Ectodermal cell (in vitro differentiated cells): ENCODE measurements around the gene WASHC4.

ENCODE experiments used
- H3K27ac ChIP-seq: 2 replicates; pipeline ENCODE4 v1.7.0; 2013; ENCODE audit warnings: mild to moderate bottlenecking, low read depth, low read length; ENCODE audit not compliant: insufficient read depth, poor library complexity, severe bottlenecking
- H3K27me3 ChIP-seq: 2 replicates; pipeline ENCODE4 v1.7.0; 2013; ENCODE audit warnings: mild to moderate bottlenecking, low read length; ENCODE audit not compliant: insufficient read depth, control insufficient read depth, poor library complexity, severe bottlenecking
- H3K36me3 ChIP-seq: one replicate; pipeline ENCODE4 v1.7.0; 2013; ENCODE audit warnings: low read length; ENCODE audit not compliant: control insufficient read depth, insufficient read depth
- H3K4me1 ChIP-seq: one replicate; pipeline ENCODE4 v1.7.0; 2013; ENCODE audit warnings: low read length; ENCODE audit not compliant: control insufficient read depth, insufficient read depth
- H3K4me3 ChIP-seq: 2 replicates; pipeline ENCODE4 v1.7.0; 2013; ENCODE audit warnings: low read depth, low read length, control low read depth; ENCODE audit not compliant: insufficient read depth
- H3K9me3 ChIP-seq: 2 replicates; pipeline ENCODE4 v1.7.0; 2013; ENCODE audit warnings: mild to moderate bottlenecking, low read length, moderate library complexity; ENCODE audit not compliant: control insufficient read depth
- WGBS, 2 experiments: methylation state at CpG; one replicate each; pipeline ENCODE4 v1.1.7; 2013; ENCODE audit warnings: missing lambda C conversion rate in 2 of 2; 5-methylcytosine and 5-hydroxymethylcytosine counted together

Gene WASHC4

DNA sequence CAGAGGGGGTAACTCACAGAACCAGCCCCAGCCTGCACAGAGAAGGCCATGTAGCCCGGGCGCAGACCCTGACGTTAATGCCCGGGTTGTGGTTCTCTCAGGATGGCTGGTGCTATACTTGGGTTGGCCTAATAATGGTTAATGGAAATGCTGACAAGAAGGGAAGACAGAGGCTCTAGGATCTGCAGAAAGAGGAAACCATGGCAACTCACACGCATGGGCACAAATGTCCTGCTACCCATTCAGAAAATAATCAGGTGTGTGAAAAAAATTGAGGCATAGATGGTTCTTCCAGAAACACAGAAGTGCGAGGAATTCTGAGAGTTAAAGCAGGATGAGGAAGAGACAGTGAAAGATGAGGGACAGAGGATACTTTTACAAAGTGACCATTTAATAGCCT is 94.7 kb downstream of the WASHC4 start:
- no peaks in the 10 kb centered on the region for H3K27me3 ChIP-seq
- H3K4me1 ChIP-seq: no peaks in the 10 kb centered on the region
- WGBS, 2 experiments: 94 to 97% methylated on average over 6 of the region's 6 CpGs
- H3K4me3 ChIP-seq: no peak overlapping the region
- no peaks in the 10 kb centered on the region for H3K9me3 ChIP-seq
- peaks cover 23% of the 10 kb centered on the region for H3K36me3 ChIP-seq
- H3K27ac ChIP-seq: no peak overlapping the region

DNA sequence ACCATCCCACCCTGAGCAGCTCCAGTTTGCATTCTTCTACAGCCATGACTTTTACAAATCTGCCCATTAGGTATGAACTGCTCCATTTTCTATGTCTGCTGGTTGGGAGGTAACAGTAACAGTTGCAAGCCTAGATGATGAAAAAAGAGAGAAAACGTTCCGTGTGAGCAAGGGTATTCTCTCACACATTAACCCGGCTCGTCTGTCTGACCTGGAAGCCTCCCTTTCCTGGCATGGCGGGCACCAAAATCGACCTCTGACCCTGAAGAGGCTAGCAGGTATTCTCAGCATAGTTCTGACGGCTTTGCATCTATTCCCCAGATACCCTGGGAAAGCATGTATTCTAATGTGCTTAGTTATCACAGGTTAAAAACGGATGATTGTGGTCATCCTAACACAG is 96.6 kb downstream of the WASHC4 start:
- no peaks in the 10 kb centered on the region for H3K27me3 ChIP-seq
- peaks cover 16% of the 10 kb centered on the region for H3K36me3 ChIP-seq
- no peaks in the 10 kb centered on the region for H3K9me3 ChIP-seq
- H3K4me3 ChIP-seq: no peak overlapping the region
- no peaks in the 10 kb centered on the region for H3K4me1 ChIP-seq
- WGBS, 2 experiments: 93 to 94% methylated on average over 8 of the region's 8 CpGs
- H3K27ac ChIP-seq: no peak overlapping the region

DNA sequence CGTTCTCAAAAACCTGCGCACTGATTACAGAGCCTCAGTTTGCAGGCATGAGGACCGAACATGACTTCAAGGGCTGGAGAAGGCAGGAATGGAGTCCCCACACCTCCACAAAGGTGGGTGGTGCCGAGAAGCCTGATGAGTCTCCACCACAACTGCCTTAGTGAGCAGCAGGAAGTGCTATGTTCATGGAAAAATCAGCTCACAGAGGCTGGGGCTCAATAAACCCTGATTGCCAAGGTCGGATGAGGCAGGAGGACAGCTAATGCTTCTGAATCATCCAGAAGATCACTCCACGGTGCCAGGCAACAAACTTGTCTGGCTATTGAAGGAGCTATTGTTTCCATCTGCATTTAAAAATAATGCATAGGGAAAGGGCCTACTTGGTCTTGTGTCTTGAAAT is 97.4 kb downstream of the WASHC4 start:
- WGBS, 2 experiments: 90 to 95% methylated on average over 6 of the region's 6 CpGs
- H3K27me3 ChIP-seq: no peaks in the 10 kb centered on the region
- H3K27ac ChIP-seq: no peak overlapping the region
- no peak overlapping the region for H3K4me3 ChIP-seq
- H3K4me1 ChIP-seq: no peaks in the 10 kb centered on the region
- peaks cover 16% of the 10 kb centered on the region for H3K36me3 ChIP-seq
- no peaks in the 10 kb centered on the region for H3K9me3 ChIP-seq

DNA sequence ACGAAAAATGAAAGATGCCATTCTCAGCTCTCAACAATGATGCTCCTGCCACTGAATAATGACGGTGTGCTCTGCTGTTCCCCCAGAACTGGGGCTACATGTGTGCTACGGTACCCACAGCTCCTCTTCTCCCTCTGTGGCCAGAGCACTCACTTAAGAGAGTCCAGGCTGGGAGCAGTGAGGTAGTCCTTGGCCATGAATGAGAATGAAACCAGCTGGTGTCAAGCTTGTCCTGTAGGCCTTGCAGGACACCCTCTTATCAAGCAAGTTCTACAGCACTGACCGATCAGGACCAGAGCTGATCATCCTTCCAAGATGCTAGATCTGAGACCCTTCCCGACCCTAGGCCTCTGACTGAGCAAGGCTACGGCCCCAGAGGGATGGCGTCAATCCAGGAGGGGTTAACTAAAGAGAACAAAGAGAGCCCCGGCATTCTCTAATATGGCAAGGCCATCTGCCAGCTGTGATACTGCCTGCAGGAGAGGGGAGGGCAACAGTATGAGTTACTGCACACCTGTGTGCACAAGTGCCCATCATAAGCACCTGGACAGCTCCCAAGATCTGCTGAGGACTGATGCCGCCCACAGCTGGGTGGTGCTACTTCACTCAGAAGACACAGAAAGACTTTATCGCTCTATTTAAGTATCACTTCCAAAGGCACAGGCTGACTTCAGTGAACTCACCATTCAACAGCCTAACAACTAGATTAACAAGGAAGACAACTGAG is 98.0 kb downstream of the WASHC4 start:
- Histone ChIP-seq H3K36me3 (peaks cover 16% of the 10 kb centered on the region), H3K27ac (no peak overlapping the region), H3K27me3 (no peaks in the 10 kb centered on the region), H3K9me3 (no peaks in the 10 kb centered on the region), H3K4me1 (no peaks in the 10 kb centered on the region), H3K4me3 (no peak overlapping the region)
- 93 to 97% methylated on average over 10 of the region's 10 CpGs for WGBS, 2 experiments

DNA sequence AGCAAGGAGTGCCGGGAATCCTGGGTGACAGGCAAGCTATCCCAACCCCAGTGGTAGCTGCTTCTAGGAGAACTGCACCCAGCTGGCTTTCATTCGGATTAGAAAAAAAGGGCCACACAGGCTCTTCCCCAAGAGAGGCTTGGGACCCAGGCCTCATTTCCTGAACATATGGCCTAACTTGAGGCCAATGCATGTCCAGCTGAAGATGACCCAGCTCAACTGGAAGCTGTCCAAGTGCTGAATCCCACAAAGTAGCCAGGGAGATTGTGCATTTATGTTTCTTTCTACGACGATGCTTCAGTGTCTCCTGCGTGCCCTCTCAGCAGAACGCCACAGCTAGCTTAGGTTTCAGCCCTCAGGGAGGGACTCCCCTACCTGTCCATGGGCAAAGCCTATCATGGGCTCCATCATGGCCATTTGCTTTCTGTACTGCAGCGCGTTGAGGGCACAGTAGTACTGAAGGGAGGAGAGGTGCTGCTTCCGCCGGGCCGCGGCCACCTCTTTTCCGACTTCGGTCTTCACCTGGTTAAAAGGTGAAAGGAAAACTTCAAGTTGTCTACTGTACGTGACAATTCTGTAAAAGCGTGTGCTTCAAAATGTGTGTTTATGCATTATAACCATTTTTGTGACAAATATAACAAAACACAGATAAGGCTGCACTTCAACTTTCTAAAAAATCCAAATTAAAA is 99.3 kb downstream of the WASHC4 start:
- 96 to 97% methylated on average over 15 to 16 of the region's 16 CpGs for WGBS, 2 experiments

DNA sequence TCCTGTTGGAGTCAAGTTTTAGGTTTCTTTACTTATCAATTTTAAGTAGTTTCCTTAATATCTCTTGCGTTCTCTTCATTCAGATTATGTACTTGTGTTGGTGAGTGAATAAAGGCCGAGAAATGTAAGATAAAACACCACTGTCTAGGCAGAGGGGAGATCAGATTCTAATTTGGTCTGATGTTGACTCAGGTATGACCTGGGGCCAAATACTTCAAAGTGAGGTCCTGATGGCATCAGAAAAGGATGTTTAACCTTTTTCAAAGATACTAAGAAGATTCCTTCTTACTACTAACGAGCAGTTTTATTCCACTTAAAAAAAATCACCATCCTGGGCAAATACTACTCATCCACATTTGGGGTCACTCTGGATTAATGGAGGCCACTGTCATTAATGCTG is 101.6 kb downstream of the WASHC4 start:
- no peaks in the 10 kb centered on the region for H3K9me3 ChIP-seq
- H3K36me3 ChIP-seq: peaks cover 9% of the 10 kb centered on the region
- H3K4me3 ChIP-seq: no peak overlapping the region
- no peaks in the 10 kb centered on the region for H3K4me1 ChIP-seq
- 94 to 99% methylated on average over 3 of the region's 3 CpGs for WGBS, 2 experiments
- H3K27ac ChIP-seq: no peak overlapping the region
- H3K27me3 ChIP-seq: no peaks in the 10 kb centered on the region

More for the DNA sequence above, 99.3 kb downstream of the WASHC4 start:
- H3K36me3 ChIP-seq: peaks cover 13% of the 10 kb centered on the region
- H3K27me3 ChIP-seq: no peaks in the 10 kb centered on the region
- no peak overlapping the region for H3K4me3 ChIP-seq
- H3K27ac ChIP-seq: no peak overlapping the region
- no peaks in the 10 kb centered on the region for H3K4me1 ChIP-seq
- no peaks in the 10 kb centered on the region for H3K9me3 ChIP-seq

DNA sequence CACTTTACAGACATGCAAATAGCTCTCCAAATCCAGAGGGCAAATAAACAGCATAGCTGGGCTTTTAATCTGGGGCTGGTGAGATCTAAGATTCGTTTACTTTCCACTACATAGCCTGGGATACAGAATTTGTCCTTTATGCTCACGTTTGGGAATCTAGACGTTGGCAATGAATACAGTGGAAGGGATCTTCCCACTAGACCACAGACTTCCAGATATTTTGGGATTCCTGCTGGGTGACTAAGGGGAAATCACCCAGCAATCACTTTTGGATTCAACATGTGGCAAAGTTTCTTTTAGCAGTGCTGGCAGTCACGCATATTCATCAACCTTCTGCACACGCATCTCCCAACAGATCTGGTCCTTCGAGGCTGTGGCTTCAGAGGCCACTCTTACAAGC is 104.9 kb downstream of the WASHC4 start:
- no peaks in the 10 kb centered on the region for H3K4me1 ChIP-seq
- H3K27ac ChIP-seq: no peak overlapping the region
- H3K9me3 ChIP-seq: no peaks in the 10 kb centered on the region
- H3K4me3 ChIP-seq: no peak overlapping the region
- 90 to 95% methylated on average over 6 of the region's 6 CpGs for WGBS, 2 experiments
- H3K27me3 ChIP-seq: no peaks in the 10 kb centered on the region
- H3K36me3 ChIP-seq: peaks cover 5% of the 10 kb centered on the region

DNA sequence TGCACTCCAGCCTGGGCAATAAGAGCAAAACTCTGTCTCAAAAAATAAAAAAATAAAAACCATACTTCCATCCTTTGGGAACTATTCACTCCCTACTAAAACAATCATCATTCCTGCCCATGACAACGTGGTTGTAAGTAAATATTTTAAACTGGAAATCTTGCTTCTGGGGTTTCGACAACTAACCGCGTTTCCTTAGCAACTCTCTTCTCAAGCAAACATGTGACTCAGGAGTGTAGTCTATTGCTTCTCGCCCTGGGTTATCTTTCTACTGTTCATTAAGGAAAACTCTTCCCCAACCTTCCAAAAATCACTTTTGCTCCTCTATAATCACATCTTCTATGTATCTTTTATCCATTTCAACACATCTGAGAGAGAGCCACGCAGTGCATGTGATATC is 106.6 kb downstream of the WASHC4 start:
- WGBS, 2 experiments: 93 to 100% methylated on average over 6 of the region's 6 CpGs
- Histone ChIP-seq H3K27me3 (no peaks in the 10 kb centered on the region), H3K4me1 (no peaks in the 10 kb centered on the region), H3K9me3 (no peaks in the 10 kb centered on the region), H3K36me3 (peaks cover 5% of the 10 kb centered on the region), H3K27ac (no peak overlapping the region), H3K4me3 (no peak overlapping the region)

DNA sequence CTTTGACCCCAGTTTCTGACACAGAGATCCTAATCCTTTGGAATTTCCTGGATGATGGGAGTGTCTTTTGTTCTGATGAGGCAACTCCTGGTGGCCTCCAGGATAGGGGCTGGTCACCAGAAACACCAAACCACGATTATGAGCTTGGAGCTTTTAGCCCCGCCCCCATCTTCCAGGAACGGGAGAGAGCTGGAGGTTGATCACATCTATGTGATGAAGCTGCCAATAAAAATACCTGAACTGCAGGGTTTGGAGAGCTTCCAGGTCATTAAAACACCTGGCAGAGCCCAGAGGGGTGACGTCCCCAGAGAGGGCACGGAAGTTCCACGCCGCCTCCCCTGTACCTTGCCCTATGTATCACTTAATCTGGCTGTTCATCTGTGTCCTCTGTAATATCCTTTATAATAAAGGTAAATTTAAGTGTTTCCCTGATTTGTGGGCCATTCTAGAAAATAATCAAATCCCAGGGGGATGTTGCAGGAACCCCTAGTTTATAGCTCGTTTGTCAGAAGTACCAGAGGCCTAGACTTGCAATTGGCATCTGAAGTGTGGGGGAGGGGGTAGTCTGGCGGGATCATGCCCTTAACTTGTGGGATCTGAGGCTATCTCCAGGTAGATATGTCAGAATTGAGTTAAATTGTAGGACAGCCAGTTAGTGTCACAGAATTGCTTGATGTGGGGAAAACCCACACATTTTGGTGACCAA is 107.3 kb downstream of the WASHC4 start:
- Histone ChIP-seq H3K4me1 (no peaks in the 10 kb centered on the region), H3K27me3 (no peaks in the 10 kb centered on the region), H3K9me3 (no peaks in the 10 kb centered on the region), H3K4me3 (no peak overlapping the region), H3K27ac (no peak overlapping the region), H3K36me3 (peaks cover 5% of the 10 kb centered on the region)
- 93 to 95% methylated on average over 9 of the region's 9 CpGs for WGBS, 2 experiments

DNA sequence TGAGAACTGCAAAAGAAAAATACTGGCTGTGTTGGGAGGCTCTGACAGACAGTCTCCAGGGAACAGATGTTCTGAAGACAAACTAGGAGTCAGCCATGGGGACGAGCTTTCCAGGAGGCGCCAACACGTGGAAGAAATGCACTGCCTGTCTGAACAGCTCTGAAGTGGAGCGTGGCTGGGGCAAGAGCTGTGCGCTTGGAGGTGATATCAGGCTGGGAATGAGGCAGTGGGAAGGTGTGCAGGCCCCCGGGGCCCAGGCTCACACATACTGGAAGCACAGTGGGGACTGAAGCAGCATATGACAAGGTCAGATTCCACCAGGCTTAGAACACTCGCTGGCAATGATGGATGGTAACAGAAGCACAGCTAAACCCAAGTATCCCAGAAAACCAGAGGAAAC is 110.9 kb downstream of the WASHC4 start:
- no peak overlapping the region for H3K4me3 ChIP-seq
- H3K36me3 ChIP-seq: peaks cover 5% of the 10 kb centered on the region
- no peaks in the 10 kb centered on the region for H3K4me1 ChIP-seq
- H3K27me3 ChIP-seq: no peaks in the 10 kb centered on the region
- WGBS, 2 experiments: 86 to 87% methylated on average over 7 of the region's 7 CpGs
- H3K9me3 ChIP-seq: no peaks in the 10 kb centered on the region
- no peak overlapping the region for H3K27ac ChIP-seq
